ENCODE measurements around the gene ZNF445.
A peak's percentile ranks its signal among the peaks of the same experiment; 100 is the strongest.

The ZNF445 gene

GRCh38 chr3:44427683-44428082, 49.8 kb downstream of the ZNF445 start:
- H3K27me3 ChIP-seq (ENCODE audit: insufficient read depth, low read length): no peaks in the 10 kb centered on the region
- no peak overlapping the region for H3K14ac ChIP-seq (ENCODE audit: low read length)
- no peaks in the 10 kb centered on the region for H3K4me1 ChIP-seq (ENCODE audit: control insufficient read depth in 1 of 2, insufficient read depth in 2 of 2, low read length in 2 of 2)
- no peak overlapping the region for H2BK120ac ChIP-seq (ENCODE audit: insufficient read depth, low read length, poor library complexity)
- no peaks in the 10 kb centered on the region for H3K36me3 ChIP-seq (ENCODE audit: control insufficient read depth in 1 of 2, insufficient read depth in 2 of 2, low read length in 2 of 2)
- H3K79me2 ChIP-seq (ENCODE audit: control insufficient read depth, insufficient read depth, low read length, poor library complexity): no peaks in the 10 kb centered on the region
- no peak overlapping the region for H3K4me2 ChIP-seq (ENCODE audit: low read length)
- no CpG with 5 or more reads among the region's 3 CpGs for WGBS (ENCODE audit: extremely low coverage, insufficient coverage, insufficient read length)
- H2BK5ac ChIP-seq (ENCODE audit: low read depth, low read length, poor library complexity): no peak overlapping the region
- no peak overlapping the region for H3K9ac ChIP-seq (ENCODE audit: low read length)
- H3K4me3 ChIP-seq (ENCODE audit: low read depth, low read length): no peak overlapping the region
- H4K12ac ChIP-seq (ENCODE audit: low read depth, low read length): no peak overlapping the region
- H2BK12ac ChIP-seq (ENCODE audit: low read length): no peak overlapping the region
- no peak overlapping the region for H3K27ac ChIP-seq (ENCODE audit: low read depth, low read length)
- H2AFZ ChIP-seq (ENCODE audit: insufficient read depth, low read length, poor library complexity): no peak overlapping the region
- H3K79me1 ChIP-seq (ENCODE audit: low read length): no peaks in the 10 kb centered on the region
- H3K23ac ChIP-seq (ENCODE audit: low read length): no peak overlapping the region
- H3K9me3 ChIP-seq (ENCODE audit: insufficient read depth, low read depth, low read length): no peaks in the 10 kb centered on the region
- no peak overlapping the region for H2AK5ac ChIP-seq (ENCODE audit: low read length)
- no peak overlapping the region for H3K18ac ChIP-seq (ENCODE audit: low read length)
- no peak overlapping the region for H4K91ac ChIP-seq (ENCODE audit: low read depth, low read length)
- no peak for DNase-seq
- no peak overlapping the region for H4K8ac ChIP-seq (ENCODE audit: low read depth, low read length)
- no peak overlapping the region for H3K4ac ChIP-seq (ENCODE audit: low read depth, low read length)

DNA sequence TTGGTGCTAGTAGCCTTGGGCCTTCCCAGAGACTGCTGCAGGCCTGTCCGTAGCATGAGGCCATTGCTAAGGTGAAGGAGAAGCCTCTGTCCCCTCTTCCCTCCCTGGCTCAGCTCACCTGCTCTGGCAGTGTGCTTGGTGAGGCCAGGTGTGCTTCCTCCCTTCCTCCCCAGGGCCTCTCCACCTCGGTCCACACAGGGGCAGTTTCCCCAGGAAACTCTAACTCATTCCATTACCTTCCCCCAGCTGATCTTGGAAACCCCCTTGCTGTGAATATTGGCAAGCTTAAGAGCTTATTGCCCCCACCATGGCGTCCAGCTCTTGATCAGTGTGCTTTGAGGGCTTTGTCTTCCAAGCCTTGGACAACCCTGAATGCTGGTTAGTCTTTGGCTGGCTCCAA, 52.7 kb downstream of the ZNF445 start:
- Histone ChIP-seq H2AFZ (ENCODE audit: insufficient read depth, low read length, poor library complexity) (no peak overlapping the region), H3K4me1 (ENCODE audit: control insufficient read depth in 1 of 2, insufficient read depth in 2 of 2, low read length in 2 of 2) (peaks cover 0 to 5% of the 10 kb centered on the region in 2 experiments), H3K9me3 (ENCODE audit: insufficient read depth, low read depth, low read length) (no peaks in the 10 kb centered on the region), H3K4ac (ENCODE audit: low read depth, low read length) (no peak overlapping the region), H3K14ac (ENCODE audit: low read length) (no peak overlapping the region), H2AK5ac (ENCODE audit: low read length) (no peak overlapping the region), H3K36me3 (ENCODE audit: control insufficient read depth in 1 of 2, insufficient read depth in 2 of 2, low read length in 2 of 2) (no peaks in the 10 kb centered on the region), H3K79me2 (ENCODE audit: control insufficient read depth, insufficient read depth, low read length, poor library complexity) (no peaks in the 10 kb centered on the region), H3K79me1 (ENCODE audit: low read length) (no peaks in the 10 kb centered on the region), H2BK5ac (ENCODE audit: low read depth, low read length, poor library complexity) (no peak overlapping the region), H2BK120ac (ENCODE audit: insufficient read depth, low read length, poor library complexity) (no peak overlapping the region), H3K23ac (ENCODE audit: low read length) (no peak overlapping the region), H3K4me3 (ENCODE audit: low read depth, low read length) (no peak overlapping the region), H4K91ac (ENCODE audit: low read depth, low read length) (no peak overlapping the region), H3K4me2 (ENCODE audit: low read length) (no peak overlapping the region), H3K27me3 (ENCODE audit: insufficient read depth, low read length) (no peaks in the 10 kb centered on the region), H3K18ac (ENCODE audit: low read length) (no peak overlapping the region), H2BK12ac (ENCODE audit: low read length) (no peak overlapping the region), H3K27ac (ENCODE audit: low read depth, low read length) (no peak overlapping the region), H3K9ac (ENCODE audit: low read length) (no peak overlapping the region), H4K12ac (ENCODE audit: low read depth, low read length) (no peak overlapping the region), H4K8ac (ENCODE audit: low read depth, low read length) (no peak overlapping the region)
- no peak for DNase-seq
- WGBS (ENCODE audit: extremely low coverage, insufficient coverage, insufficient read length): no CpG with 5 or more reads among the region's 3 CpGs

DNA sequence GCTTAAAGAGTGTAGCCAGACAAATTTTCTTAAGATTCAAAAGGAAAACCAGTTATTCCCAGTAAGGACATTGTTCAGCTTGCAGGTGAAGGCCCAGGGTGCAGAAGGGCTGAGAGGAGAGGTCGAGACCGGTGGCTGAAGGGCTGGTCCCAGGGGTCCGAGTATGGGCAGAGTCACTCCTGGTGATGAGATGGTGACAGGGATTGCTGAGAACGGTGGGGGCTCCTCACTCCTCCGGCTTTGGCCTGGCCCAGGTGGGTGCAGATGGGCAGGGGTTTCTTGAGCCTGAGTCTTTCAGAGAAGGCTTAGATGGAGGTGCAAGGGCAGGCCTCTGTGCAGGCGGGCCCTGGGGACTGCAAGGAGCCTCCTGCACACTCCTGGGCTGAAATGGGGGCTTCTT, 56.2 kb downstream of the ZNF445 start:
- no peak overlapping the region for H2BK5ac ChIP-seq (ENCODE audit: low read depth, low read length, poor library complexity)
- no peak overlapping the region for H2BK12ac ChIP-seq (ENCODE audit: low read length)
- peaks cover 5% of the 10 kb centered on the region for H3K9me3 ChIP-seq (ENCODE audit: insufficient read depth, low read depth, low read length)
- no peak overlapping the region for H4K8ac ChIP-seq (ENCODE audit: low read depth, low read length)
- H3K36me3 ChIP-seq (ENCODE audit: control insufficient read depth in 1 of 2, insufficient read depth in 2 of 2, low read length in 2 of 2): no peaks in the 10 kb centered on the region
- no peak for DNase-seq
- H3K27me3 ChIP-seq (ENCODE audit: insufficient read depth, low read length): no peaks in the 10 kb centered on the region
- no peak overlapping the region for H3K4me2 ChIP-seq (ENCODE audit: low read length)
- H3K14ac ChIP-seq (ENCODE audit: low read length): no peak overlapping the region
- H3K18ac ChIP-seq (ENCODE audit: low read length): no peak overlapping the region
- H3K79me1 ChIP-seq (ENCODE audit: low read length): no peaks in the 10 kb centered on the region
- H4K12ac ChIP-seq (ENCODE audit: low read depth, low read length): no peak overlapping the region
- peaks cover 0 to 5% of the 10 kb centered on the region in 2 experiments for H3K4me1 ChIP-seq (ENCODE audit: control insufficient read depth in 1 of 2, insufficient read depth in 2 of 2, low read length in 2 of 2)
- H4K91ac ChIP-seq (ENCODE audit: low read depth, low read length): no peak overlapping the region
- no peak overlapping the region for H3K4me3 ChIP-seq (ENCODE audit: low read depth, low read length)
- H2AFZ ChIP-seq (ENCODE audit: insufficient read depth, low read length, poor library complexity): no peak overlapping the region
- H3K27ac ChIP-seq (ENCODE audit: low read depth, low read length): no peak overlapping the region
- H3K79me2 ChIP-seq (ENCODE audit: control insufficient read depth, insufficient read depth, low read length, poor library complexity): no peaks in the 10 kb centered on the region
- no peak overlapping the region for H2AK5ac ChIP-seq (ENCODE audit: low read length)
- H2BK120ac ChIP-seq (ENCODE audit: insufficient read depth, low read length, poor library complexity): no peak overlapping the region
- H3K9ac ChIP-seq (ENCODE audit: low read length): no peak overlapping the region
- WGBS (ENCODE audit: extremely low coverage, insufficient coverage, insufficient read length): no CpG with 5 or more reads among the region's 6 CpGs
- H3K23ac ChIP-seq (ENCODE audit: low read length): no peak overlapping the region
- H3K4ac ChIP-seq (ENCODE audit: low read depth, low read length): no peak overlapping the region

GRCh38 chr3:44420676-44421075, 56.8 kb downstream of the ZNF445 start:
- Histone ChIP-seq H4K91ac (ENCODE audit: low read depth, low read length) (no peak overlapping the region), H4K12ac (ENCODE audit: low read depth, low read length) (no peak overlapping the region), H3K14ac (ENCODE audit: low read length) (no peak overlapping the region), H3K18ac (ENCODE audit: low read length) (no peak overlapping the region), H3K23ac (ENCODE audit: low read length) (no peak overlapping the region), H3K79me2 (ENCODE audit: control insufficient read depth, insufficient read depth, low read length, poor library complexity) (no peaks in the 10 kb centered on the region), H4K8ac (ENCODE audit: low read depth, low read length) (no peak overlapping the region), H3K79me1 (ENCODE audit: low read length) (no peaks in the 10 kb centered on the region), H2BK12ac (ENCODE audit: low read length) (no peak overlapping the region), H2AFZ (ENCODE audit: insufficient read depth, low read length, poor library complexity) (no peak overlapping the region), H2BK5ac (ENCODE audit: low read depth, low read length, poor library complexity) (no peak overlapping the region), H3K4me1 (ENCODE audit: control insufficient read depth in 1 of 2, insufficient read depth in 2 of 2, low read length in 2 of 2) (peaks cover 0 to 5% of the 10 kb centered on the region in 2 experiments), H3K9ac (ENCODE audit: low read length) (no peak overlapping the region), H3K4ac (ENCODE audit: low read depth, low read length) (no peak overlapping the region), H3K27me3 (ENCODE audit: insufficient read depth, low read length) (no peaks in the 10 kb centered on the region), H2BK120ac (ENCODE audit: insufficient read depth, low read length, poor library complexity) (no peak overlapping the region), H3K4me2 (ENCODE audit: low read length) (no peak overlapping the region), H3K9me3 (ENCODE audit: insufficient read depth, low read depth, low read length) (peaks cover 9% of the 10 kb centered on the region), H3K27ac (ENCODE audit: low read depth, low read length) (no peak overlapping the region), H3K4me3 (ENCODE audit: low read depth, low read length) (no peak overlapping the region), H3K36me3 (ENCODE audit: control insufficient read depth in 1 of 2, insufficient read depth in 2 of 2, low read length in 2 of 2) (no peaks in the 10 kb centered on the region), H2AK5ac (ENCODE audit: low read length) (no peak overlapping the region)
- WGBS (ENCODE audit: extremely low coverage, insufficient coverage, insufficient read length): no CpG with 5 or more reads among the region's 1 CpG
- DNase-seq: peak; percentile 61 to 72
